Measurements from ENCODE around the gene XXYLT1. TPM values are rescaled to one million over a fixed set of nuclear protein-coding genes. Genes with fewer than 3 reads are reported as not detected.

XXYLT1 gene
- total RNA-seq, 1 experiment from 2014 or later = 10.9 TPM

- ATAC-seq = no peak
- RAD21 ChIA-PET (ENCODE audit: low non-redundant PET in 1 of 2, low total read pairs in 2 of 2, uncharacterized antibody in 2 of 2, unreplicated experiment in 2 of 2) = no interaction called here
- peaks cover 3 to 8% of the 10 kb centered on the region in 2 experiments; a peak in 1 of 4 replicates for H3K9me3 ChIP-seq (ENCODE audit: control insufficient read depth in 1 of 2, insufficient read depth in 1 of 2, low read depth in 1 of 2, low read length in 2 of 2)
- no peak overlapping the region for H2AFZ ChIP-seq (ENCODE audit: low read depth, low read length, poor library complexity, severe bottlenecking)
- H3K9me2 ChIP-seq (ENCODE audit: insufficient read depth) = no peaks in the 10 kb centered on the region
- no peak overlapping the region for H3K4me3 ChIP-seq (replicated peaks in 1 of 2; ENCODE audit: low read depth in 1 of 2, low read length in 2 of 2)
- H4K20me1 ChIP-seq (ENCODE audit: insufficient read depth) = no peaks in the 10 kb centered on the region
- no peak for DNase-seq (ENCODE audit: low read depth, low spot score)
- TF ChIP-seq CTCF (IDR thresholded peaks at IDR 0.05 in 2 of 3, conservative IDR thresholded peaks at IDR 0.05 in 1 of 3; ENCODE audit: borderline replicate concordance in 1 of 3, insufficient read depth in 1 of 3, low read depth in 2 of 3, low read length in 2 of 3) = no peak
- TF ChIP-seq CBX3 (IDR thresholded peaks at IDR 0.05; ENCODE audit: low read depth) = no peak
- no peak for TF ChIP-seq ATF3 (IDR thresholded peaks at IDR 0.05)
- TF ChIP-seq CEBPB (IDR thresholded peaks at IDR 0.05; ENCODE audit: low read depth) = no peak
- TF ChIP-seq FOSL1 (IDR thresholded peaks at IDR 0.05; ENCODE audit: low read depth) = no peak
- TF ChIP-seq TCF7L2 (IDR thresholded peaks at IDR 0.05; ENCODE audit: borderline replicate concordance, extremely low read depth, insufficient read depth, insufficient read length) = no peak
- H3K27me3 ChIP-seq (ENCODE audit: insufficient read depth, low read length) = no peaks in the 10 kb centered on the region
- POLR2A ChIA-PET = no interaction called here
- H3K79me2 ChIP-seq (ENCODE audit: insufficient read depth, low read length) = no peaks in the 10 kb centered on the region
- intact Hi-C loops (cut with micrococcal nuclease) = no loop called here
- no TSS peak for BruUV-seq (replicated peaks)
- no peak overlapping the region for H3K9ac ChIP-seq (ENCODE audit: low read length)
- H3K4me1 ChIP-seq (ENCODE audit: control insufficient read depth in 1 of 2, insufficient read depth in 2 of 2, low read length in 2 of 2) = peaks cover 6 to 20% of the 10 kb centered on the region in 2 experiments
- CTCF ChIA-PET = no interaction called here
- no peak overlapping the region for H3K4me2 ChIP-seq (ENCODE audit: low read length)
- H3K27ac ChIP-seq (ENCODE audit: low read depth, low read length) = no peak overlapping the region
- no peaks in the 10 kb centered on the region for H3K36me3 ChIP-seq (ENCODE audit: control insufficient read depth in 1 of 2, insufficient read depth in 2 of 2, low read length in 2 of 2)
These were observed 81.1 kb downstream of the XXYLT1 start for GRCh38 chr3:195189821-195190220.

GRCh38 chr3:195188426-195188927, 82.5 kb downstream of the XXYLT1 start:
- Histone ChIP-seq H3K9me3 (ENCODE audit: control insufficient read depth in 1 of 2, insufficient read depth in 1 of 2, low read depth in 1 of 2, low read length in 2 of 2) (peaks cover 3 to 8% of the 10 kb centered on the region in 2 experiments; a peak in 1 of 4 replicates), H3K79me2 (ENCODE audit: insufficient read depth, low read length) (no peaks in the 10 kb centered on the region), H3K27me3 (ENCODE audit: insufficient read depth, low read length) (no peaks in the 10 kb centered on the region), H3K9ac (ENCODE audit: low read length) (no peak overlapping the region), H2AFZ (ENCODE audit: low read depth, low read length, poor library complexity, severe bottlenecking) (no peak overlapping the region), H3K9me2 (ENCODE audit: insufficient read depth) (no peaks in the 10 kb centered on the region), H3K36me3 (ENCODE audit: control insufficient read depth in 1 of 2, insufficient read depth in 2 of 2, low read length in 2 of 2) (no peaks in the 10 kb centered on the region), H4K20me1 (ENCODE audit: insufficient read depth) (no peaks in the 10 kb centered on the region), H3K4me2 (ENCODE audit: low read length) (no peak overlapping the region; the same call in 1 of the 2 replicates), H3K27ac (ENCODE audit: low read depth, low read length) (no peak overlapping the region), H3K4me1 (ENCODE audit: control insufficient read depth in 1 of 2, insufficient read depth in 2 of 2, low read length in 2 of 2) (peaks cover 6 to 20% of the 10 kb centered on the region in 2 experiments), H3K4me3 (replicated peaks in 1 of 2; ENCODE audit: low read depth in 1 of 2, low read length in 2 of 2) (no peak overlapping the region)
- TF ChIP-seq RAD21 (IDR thresholded peaks at IDR 0.05; ENCODE audit: low read depth) (peak; percentile 19; the same call in 1 of the 2 replicates), JUND (IDR thresholded peaks at IDR 0.05) (no peak)
- no peak for DNase-seq (ENCODE audit: low read depth, low spot score)
- RAD21 ChIA-PET (ENCODE audit: low non-redundant PET in 1 of 2, low total read pairs in 2 of 2, uncharacterized antibody in 2 of 2, unreplicated experiment in 2 of 2) = no interaction called here
- CTCF ChIA-PET = no interaction called here
- intact Hi-C loops (cut with micrococcal nuclease) = no loop called here
- POLR2A ChIA-PET = interaction anchor here (1.0 kb wide), 1 partner anchor 25 kb away, joined by 3 read pairs; no protein-coding TSS in a partner anchor
- ATAC-seq = peak; percentile 52; the same call in 1 of the 2 replicates
- no TSS peak for BruUV-seq (replicated peaks)

Measured in HCT116 (cell line).